COLO668 (cell line): Measurements from ENCODE around the gene RFC5.
"Not testable (repeated sequence)": the region's sequence is repeated elsewhere in the genome, so short reads cannot be mapped to it uniquely, and the experiment has no call there.

ENCODE experiments used
- DNase-seq: peaks from one replicate; lab custom pipeline; 2025; ENCODE audit not compliant: unreplicated experiment; lab: John Stamatoyannopoulos, UW

The RFC5 gene, protein sequence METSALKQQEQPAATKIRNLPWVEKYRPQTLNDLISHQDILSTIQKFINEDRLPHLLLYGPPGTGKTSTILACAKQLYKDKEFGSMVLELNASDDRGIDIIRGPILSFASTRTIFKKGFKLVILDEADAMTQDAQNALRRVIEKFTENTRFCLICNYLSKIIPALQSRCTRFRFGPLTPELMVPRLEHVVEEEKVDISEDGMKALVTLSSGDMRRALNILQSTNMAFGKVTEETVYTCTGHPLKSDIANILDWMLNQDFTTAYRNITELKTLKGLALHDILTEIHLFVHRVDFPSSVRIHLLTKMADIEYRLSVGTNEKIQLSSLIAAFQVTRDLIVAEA

GRCh38 chr12:118016424-118017264 lies at the start of gene RFC5:
Gene RFC5 (plus strand): TSS chr12:118016703. CDS start chr12:118016828, 125 bp downstream.
- DNase-seq: peak; percentile 100

- no peak for DNase-seq
Measured at GRCh38 chr12:117967043-117967442, 49.5 kb upstream of the RFC5 start.

GRCh38 chr12:117967512-117967911 lies 49.0 kb upstream of the RFC5 start:
- peak; percentile 48 for DNase-seq

GRCh38 chr12:117968151-117968789 lies 48.2 kb upstream of the RFC5 start:
- peak; percentile 17 for DNase-seq

DNA sequence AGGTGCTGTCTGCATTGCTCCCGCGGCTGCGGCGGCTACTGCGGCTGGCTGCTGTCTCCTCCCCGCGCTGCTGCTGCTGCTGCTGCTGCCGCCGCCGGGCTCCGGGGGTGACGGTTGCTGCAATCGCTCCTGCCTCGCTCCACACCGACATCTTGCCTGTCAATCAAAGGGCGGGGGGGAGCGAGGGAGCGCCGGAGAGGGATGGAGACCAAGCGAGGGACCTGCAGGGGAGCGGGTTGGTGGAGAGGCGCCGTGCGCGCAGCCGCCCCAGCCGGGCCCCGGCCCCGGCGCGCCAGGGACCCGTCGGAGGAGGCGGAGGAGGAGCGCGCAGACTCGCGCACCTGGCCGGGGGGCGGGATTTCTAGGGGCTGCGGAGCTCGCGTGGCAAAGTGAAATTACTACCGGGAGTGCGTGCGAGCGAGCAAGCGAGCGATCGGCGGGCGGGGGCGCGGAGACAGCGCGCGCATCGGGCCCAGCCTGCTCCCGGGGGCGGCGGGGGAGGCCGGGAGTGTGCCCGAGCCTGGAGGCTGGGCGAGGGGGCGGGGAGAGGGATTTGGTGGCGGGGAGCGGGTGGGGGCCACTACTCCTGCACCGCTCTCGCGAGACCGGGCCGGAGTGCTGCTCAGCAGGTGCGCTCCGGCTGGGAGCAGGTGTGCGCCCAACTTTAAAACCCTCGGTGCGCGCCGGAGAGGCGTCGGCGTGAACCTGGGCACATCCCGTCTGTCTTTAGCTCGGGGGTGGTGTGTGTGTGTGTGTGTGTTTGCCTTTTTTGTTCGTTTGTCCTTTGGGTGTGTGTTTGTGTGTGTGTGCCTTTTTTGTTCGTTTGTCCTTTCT lies 47.5 kb upstream of the RFC5 start, which contains the start of gene KSR2:
Gene KSR2, minus strand, starts transcription at position 165 of the 834 bp plus-strand sequence. CDS start 735 bp downstream, outside the sequence.
- DNase-seq: peak; percentile 99

DNA sequence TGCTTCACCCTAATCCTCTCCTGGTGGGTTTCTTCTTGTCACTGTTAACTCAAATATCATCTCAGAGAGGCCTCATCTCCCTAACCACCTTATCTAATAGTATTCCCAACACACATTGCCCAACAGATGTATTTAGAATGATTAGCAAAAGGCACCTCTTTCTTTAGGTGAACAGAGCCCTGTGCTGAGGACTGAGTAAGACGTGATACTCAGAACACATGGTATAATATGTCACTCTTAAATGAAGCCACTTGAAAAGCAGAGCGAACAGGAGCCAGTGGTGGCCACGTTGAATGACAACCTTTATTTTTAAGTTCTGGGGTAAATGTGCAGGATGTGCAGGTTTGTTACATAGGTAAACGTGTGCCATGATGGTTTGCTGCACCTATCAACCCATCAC lies 46.2 kb upstream of the RFC5 start:
- DNase-seq: no peak

DNA sequence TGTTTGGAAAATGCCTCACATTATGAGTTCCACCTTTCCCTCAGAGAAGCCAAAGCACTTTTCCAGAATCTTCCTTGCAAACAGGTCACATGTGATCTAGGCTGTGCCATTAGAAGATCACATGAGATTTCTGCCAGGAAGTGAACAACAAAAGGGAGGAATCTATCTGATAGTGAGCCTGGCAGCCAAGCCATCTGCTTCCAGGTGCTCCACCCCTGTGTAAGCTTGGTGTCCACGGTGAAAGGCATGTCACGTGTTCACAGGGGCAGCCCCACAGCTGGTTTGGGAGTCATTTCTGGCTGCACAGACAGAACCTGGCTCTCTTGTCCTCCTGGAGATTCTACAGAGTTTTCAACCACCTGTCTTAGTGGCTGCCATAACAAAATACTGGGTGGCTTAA lies 44.2 kb upstream of the RFC5 start:
- peak; percentile 74 for DNase-seq

DNA sequence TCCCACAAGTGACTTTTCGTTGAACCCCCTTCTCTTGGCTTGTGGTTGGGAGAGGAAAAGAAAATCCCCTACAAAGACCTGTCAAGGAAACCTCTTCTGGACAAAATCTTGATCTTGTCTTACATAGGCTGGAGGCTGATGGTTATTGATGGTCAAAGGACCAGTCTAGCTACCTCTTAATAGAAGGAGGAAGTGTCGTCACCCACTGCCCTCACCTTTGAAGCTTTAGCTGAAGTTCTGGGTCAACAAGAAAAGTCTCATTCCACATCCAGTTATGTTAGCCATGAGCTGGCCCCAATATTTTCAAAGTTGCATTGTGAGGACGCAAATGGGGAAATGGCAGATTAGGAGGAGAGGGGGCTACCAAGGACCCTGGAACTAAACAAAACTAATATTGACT lies 41.5 kb upstream of the RFC5 start:
- no peak for DNase-seq

DNA sequence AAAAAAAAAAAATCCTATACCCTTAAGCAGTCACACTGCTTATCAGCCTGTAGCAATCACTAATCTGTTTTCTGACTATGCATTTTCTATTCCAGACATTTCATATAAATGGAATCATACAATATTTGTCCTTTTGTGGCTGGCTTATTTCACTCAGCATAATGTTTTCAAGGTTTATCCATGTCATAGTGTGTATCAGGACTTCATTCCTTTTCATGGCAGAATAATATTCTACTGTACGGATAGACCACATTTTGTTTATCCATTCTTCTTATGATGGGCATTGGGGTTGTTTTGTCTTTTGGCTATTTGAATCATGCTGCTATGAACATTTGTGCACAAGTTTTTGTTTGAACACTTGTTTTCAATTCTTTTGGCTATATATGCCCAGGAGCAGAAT lies 39.1 kb upstream of the RFC5 start:
- DNase-seq: no peak

DNA sequence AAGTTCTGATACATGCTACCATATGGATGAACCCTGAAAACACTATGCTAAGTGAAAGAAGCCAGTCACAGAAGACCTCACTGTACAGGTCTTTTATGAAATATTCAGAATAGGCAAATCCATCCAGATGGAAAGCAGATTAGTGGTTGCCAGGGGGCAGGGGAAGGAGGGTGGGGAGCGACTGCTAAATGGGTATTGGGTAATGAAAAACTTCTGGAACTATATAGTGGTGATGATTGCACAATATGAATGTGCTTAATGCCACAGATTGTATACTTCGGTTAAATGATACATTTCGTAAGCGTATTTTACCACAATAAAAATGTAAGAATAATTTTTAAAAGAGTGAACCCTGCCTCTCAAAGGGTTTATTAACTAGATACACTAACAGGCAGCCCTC lies 35.9 kb upstream of the RFC5 start:
- no peak for DNase-seq

DNA sequence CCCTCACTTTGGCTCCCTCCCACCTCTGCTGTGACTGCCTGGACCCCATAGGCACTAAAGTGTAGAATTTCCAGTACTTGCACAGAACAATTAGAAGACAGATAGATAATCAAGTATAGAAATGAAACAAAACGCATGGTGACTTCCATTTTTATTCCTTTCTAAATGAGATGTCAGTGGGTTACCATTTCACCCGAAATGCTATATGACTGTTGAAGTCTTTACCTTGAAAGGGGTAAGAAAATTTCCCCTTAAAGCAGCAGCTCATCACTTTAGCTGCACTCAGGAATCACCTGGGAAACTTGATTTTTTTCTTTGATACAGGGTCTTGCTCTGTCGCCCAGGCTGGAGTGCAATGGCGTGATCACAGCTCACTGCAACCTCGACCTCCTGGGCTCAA lies 35.2 kb upstream of the RFC5 start:
- DNase-seq: no peak

DNA sequence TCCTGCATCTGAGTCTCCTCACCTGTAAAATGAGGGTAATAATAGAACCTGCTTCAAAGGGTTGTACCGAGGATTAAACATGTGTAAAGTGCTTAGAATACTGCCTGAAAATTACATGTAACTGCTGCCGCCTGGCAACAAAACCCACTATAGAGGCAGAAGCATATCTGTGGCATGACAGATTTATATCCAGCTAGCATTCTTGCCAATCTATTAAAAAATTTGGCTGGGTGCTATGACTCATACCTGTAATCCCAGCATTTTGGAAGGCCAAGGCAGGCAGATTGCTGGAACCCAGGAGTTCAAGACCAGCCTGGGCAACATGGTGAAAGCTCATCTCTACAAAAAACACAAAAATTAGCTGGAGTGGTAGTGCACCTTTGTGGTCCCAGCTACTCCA lies 31.3 kb upstream of the RFC5 start:
- DNase-seq: no peak

DNA sequence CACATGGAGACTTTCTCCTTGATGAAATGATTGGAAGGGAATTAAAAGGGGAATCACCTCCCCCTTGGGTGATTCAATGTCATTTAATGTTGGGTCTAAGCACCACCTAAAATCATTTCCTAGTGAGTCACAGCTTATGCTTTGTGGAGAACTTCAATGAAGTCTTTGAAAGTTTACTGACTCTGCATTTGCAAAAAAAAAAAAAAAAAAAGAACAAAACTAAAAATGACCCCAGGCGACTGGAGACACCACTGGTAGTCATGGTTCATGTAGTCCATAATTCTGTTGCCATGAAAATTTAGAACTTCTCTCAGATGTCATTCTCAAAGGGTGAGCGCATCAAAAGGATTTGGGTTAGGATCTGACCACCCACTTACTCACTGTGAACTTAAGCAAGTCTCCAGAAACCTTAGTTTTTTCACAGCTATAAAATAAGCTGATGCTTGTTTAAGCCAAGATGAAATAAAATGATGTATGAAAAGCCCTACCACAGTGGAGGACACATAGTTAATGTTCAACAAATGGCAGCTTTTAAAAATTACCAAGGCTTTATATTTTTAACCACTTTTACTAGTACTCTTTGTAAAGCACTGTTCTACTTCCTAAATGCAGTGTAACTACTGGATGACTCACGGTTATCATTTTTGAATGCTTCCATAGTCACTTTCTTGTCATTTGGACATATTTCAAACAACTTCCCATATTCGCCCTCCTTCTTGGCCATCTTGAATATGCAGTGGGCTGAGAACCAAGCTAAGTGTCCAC lies 29.6 kb upstream of the RFC5 start:
- DNase-seq: no peak

DNA sequence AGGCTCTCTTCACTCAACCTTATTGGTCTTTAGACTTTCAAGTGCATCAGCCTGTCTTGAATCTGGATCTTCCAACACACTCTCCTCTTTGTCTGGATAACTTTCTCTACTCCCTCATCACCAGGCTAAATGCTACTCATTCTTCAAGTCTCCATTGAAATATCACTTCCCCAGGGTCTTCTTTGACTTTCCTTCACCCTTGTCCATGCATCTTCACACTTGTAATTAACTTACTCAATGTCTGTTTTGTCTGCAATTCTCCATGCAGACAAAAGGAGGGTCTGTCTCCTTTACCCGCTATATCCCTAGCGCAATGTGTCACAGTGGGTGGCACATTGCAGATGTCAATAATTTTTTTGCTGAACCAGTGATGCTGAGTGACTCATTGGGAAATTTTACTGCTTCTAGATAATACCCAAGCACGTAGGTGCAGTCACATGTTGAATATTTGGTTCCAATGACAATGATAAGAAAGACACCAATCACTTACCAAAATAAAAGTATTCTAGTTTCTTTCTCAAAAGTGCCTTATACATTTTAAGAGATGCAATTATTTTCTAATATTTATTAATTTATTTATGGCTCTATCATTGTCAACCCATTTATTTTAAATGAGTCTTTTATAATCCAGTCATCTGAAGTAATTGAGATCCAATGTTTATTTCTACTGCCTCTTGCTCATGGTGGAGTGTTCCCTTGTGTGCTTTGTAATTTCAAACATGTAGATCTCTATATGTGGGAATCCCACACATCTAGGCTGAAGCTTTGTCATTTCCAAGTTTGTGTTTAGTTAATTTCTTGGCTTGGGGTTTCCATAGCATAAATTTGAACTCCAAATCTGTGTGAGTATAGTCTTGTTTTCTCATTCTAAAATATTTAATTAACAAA lies 21.7 kb upstream of the RFC5 start:
- DNase-seq: no peak

DNA sequence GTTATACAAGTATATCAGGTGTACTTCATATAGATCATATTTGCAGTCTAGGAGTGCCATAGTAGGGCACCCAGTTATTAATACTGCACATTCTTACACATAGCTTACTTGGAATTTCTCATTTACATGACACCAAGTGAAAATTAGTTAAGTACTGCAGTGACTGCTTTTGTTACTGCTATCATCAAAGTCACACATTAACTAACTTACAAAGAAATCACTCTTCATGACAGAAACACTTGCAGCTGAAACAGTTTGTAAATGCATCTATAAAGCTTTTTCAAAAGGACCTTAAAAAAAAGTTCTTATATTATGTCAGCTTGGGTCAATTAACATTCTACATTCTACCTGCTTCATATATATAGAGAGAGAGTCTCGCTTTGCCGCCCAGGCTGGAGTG lies 17.8 kb upstream of the RFC5 start:
- no peak for DNase-seq

DNA sequence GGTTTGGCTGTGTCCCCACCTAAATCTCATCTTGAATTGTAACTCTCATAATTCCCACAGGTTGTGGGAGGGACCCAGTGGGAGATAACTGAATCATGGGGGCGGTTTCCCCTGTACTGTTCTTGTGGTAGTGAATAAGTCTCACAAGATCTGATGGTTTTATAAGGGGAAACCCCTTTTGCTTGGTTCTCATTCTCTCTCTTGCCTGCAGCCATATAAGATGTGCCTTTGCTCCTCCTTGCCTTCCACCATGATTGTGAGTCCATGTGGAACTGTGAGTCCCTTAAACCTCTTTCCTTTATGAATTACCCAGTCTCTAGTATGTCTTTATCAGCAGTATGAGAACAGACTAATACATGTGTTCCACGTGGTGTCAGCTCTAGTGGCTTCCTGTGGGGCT lies 16.7 kb upstream of the RFC5 start:
- DNase-seq: not testable (repeated sequence)

- DNase-seq: no peak
Measured at GRCh38 chr12:118010903-118011302, 5.6 kb upstream of the RFC5 start.

DNA sequence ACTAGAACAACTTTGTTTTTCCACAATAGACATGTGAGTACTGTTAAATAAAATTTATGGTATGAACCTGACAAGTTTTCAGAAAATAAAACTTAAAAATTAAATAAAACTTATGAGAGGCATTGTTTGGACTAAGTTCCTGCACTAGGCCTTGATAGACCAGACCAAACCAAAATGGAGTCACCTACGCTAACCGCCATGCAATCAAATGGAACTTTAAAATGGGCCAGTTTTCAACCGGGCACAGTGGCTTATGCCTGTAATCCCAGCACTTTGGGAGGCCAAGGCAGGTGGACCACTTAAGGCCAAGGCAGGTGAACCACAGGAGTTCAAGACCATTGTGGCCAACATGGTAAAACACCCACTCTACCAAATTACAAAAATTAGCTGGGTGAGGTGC lies 5.1 kb upstream of the RFC5 start:
- DNase-seq: no peak

GRCh38 chr12:118011961-118012360 lies 4.5 kb upstream of the RFC5 start:
- DNase-seq: no peak
